GM12801 (cell line): ENCODE data around the gene ASB2.

Source experiments
- CTCF ChIP-seq: IDR thresholded peaks from one replicate; pipeline ENCODE4 v1.5.1; 2011; ENCODE audit warnings: control low read depth; ENCODE audit not compliant: insufficient read length; ENCODE audit errors: extremely low read depth

Gene ASB2

GRCh38 chr14:93936245-93936644 lies 40.1 kb downstream of the ASB2 start:
- no peak for TF ChIP-seq CTCF

- no peak for TF ChIP-seq CTCF
Measured at GRCh38 chr14:93935213-93935612, 41.2 kb downstream of the ASB2 start.

- TF ChIP-seq CTCF: no peak
Measured at GRCh38 chr14:93932642-93933041, 43.7 kb downstream of the ASB2 start.

GRCh38 chr14:93930989-93931307 lies 45.4 kb downstream of the ASB2 start:
- no peak for TF ChIP-seq CTCF

GRCh38 chr14:93930296-93930988 lies 45.9 kb downstream of the ASB2 start:
- TF ChIP-seq CTCF: no peak

- TF ChIP-seq CTCF: no peak
Measured at GRCh38 chr14:93929657-93930056, 46.7 kb downstream of the ASB2 start.

- no peak for TF ChIP-seq CTCF
Measured at GRCh38 chr14:93929048-93929535, 47.3 kb downstream of the ASB2 start.
